SH-SY5Y (cell line): ENCODE measurements around the gene TRIM28.

Source experiments
- GATA2 ChIP-seq: IDR thresholded peaks from 2 replicates; pipeline ENCODE4 v1.6.1; 2011; ENCODE audit warnings: mild to moderate bottlenecking, low read depth, low read length
- GATA3 ChIP-seq: IDR thresholded peaks from 2 replicates; pipeline ENCODE4 v1.6.1; 2011; ENCODE audit warnings: low read depth, mild to moderate bottlenecking, low read length, moderate library complexity

- TF ChIP-seq GATA3 (no peak), GATA2 (no peak)
Measured at GRCh38 chr19:58551577-58552471, 8.0 kb downstream of the TRIM28 start.
